ENCODE results near the gene CPAMD8.
"Not testable (repeated sequence)": the region's sequence is repeated elsewhere in the genome, so short reads cannot be mapped to it uniquely, and the experiment has no call there.

CPAMD8 gene

GRCh38 chr19:16874978-16875299 lies 151.7 kb downstream of the CPAMD8 start:
- not testable (repeated sequence) for DNase-seq (ENCODE audit: low read depth)

- DNase-seq (ENCODE audit: low read depth) = no peak
These were observed 152.2 kb downstream of the CPAMD8 start for GRCh38 chr19:16874250-16874977.

- DNase-seq (ENCODE audit: low read depth) = no peak
These were observed 153.0 kb downstream of the CPAMD8 start for GRCh38 chr19:16873594-16873993.

GRCh38 chr19:16872728-16873127 lies 153.9 kb downstream of the CPAMD8 start:
- no peak for DNase-seq (ENCODE audit: low read depth)

GRCh38 chr19:16871871-16872270 lies 154.7 kb downstream of the CPAMD8 start:
- no peak for DNase-seq (ENCODE audit: low read depth)

GRCh38 chr19:16869331-16869972 lies 157.2 kb downstream of the CPAMD8 start:
- DNase-seq (ENCODE audit: low read depth) = no peak

GRCh38 chr19:16868423-16869130 lies 158.0 kb downstream of the CPAMD8 start:
- no peak for DNase-seq (ENCODE audit: low read depth)

GRCh38 chr19:16867211-16867610 lies 159.4 kb downstream of the CPAMD8 start:
- no peak for DNase-seq (ENCODE audit: low read depth)

- no peak for DNase-seq (ENCODE audit: low read depth)
These were observed 163.7 kb downstream of the CPAMD8 start for GRCh38 chr19:16862826-16863415.

GRCh38 chr19:16861834-16862233 lies 164.8 kb downstream of the CPAMD8 start:
- DNase-seq (ENCODE audit: low read depth) = no peak

- DNase-seq (ENCODE audit: low read depth) = no peak
These were observed 165.6 kb downstream of the CPAMD8 start for GRCh38 chr19:16861011-16861410.

GRCh38 chr19:16860118-16860517 lies 166.5 kb downstream of the CPAMD8 start:
- DNase-seq (ENCODE audit: low read depth) = no peak

- DNase-seq (ENCODE audit: low read depth) = no peak
These were observed 167.0 kb downstream of the CPAMD8 start for GRCh38 chr19:16859626-16860025.

GRCh38 chr19:16856091-16856490 lies 170.5 kb downstream of the CPAMD8 start:
- no peak for DNase-seq (ENCODE audit: low read depth)

- no peak for DNase-seq (ENCODE audit: low read depth)
These were observed 173.5 kb downstream of the CPAMD8 start for GRCh38 chr19:16853066-16853465.

- no peak for DNase-seq (ENCODE audit: low read depth)
These were observed 175.4 kb downstream of the CPAMD8 start for GRCh38 chr19:16851031-16851712.

GRCh38 chr19:16850133-16850532 lies 176.5 kb downstream of the CPAMD8 start:
- no peak for DNase-seq (ENCODE audit: low read depth)

- no peak for DNase-seq (ENCODE audit: low read depth)
These were observed 177.4 kb downstream of the CPAMD8 start for GRCh38 chr19:16849168-16849567.

GRCh38 chr19:16847430-16847829 lies 179.2 kb downstream of the CPAMD8 start:
- DNase-seq (ENCODE audit: low read depth) = no peak

GRCh38 chr19:16846901-16847300 lies 179.7 kb downstream of the CPAMD8 start:
- no peak for DNase-seq (ENCODE audit: low read depth)

Measured in T follicular helper cell (primary cell).